ENCODE measurements around the gene PMVK. TPM values are rescaled to one million over a fixed set of nuclear protein-coding genes. Genes with fewer than 3 reads are reported as not detected.

Gene PMVK
- total and polyA plus RNA-seq, 7 donors, result 17.0 to 35.6 (median 24.1) TPM

GRCh38 chr1:154956544-154956941 is 20.0 kb upstream of the PMVK start:
- peaks cover 0 to 19% of the 10 kb centered on the region in 2 donors for H3K36me3 ChIP-seq (ENCODE audit: insufficient read depth in 1 of 2, low read depth in 1 of 2)
- DNase-seq (peak; percentile 57 to 70), ATAC-seq (peak; percentile 45 to 53 (median 48))
- peak overlapping the region; percentile 71 for H3K4me3 ChIP-seq
- peak overlapping the region; percentile 88 for H3K27ac ChIP-seq
- peaks cover 55% of the 10 kb centered on the region for H3K4me1 ChIP-seq
- H3K9me3 ChIP-seq, result no peaks in the 10 kb centered on the region
- intact Hi-C loops (cut with DNase I), result loop anchor here in 1 of 2 donors (1.0 kb wide), 1 partner anchor 43 kb away; no protein-coding TSS in a partner anchor
- 3% methylated on average over 6 of the region's 6 CpGs for WGBS, 3 donors
- TF ChIP-seq CTCF (IDR thresholded peaks at IDR 0.05), result no peak
- no peaks in the 10 kb centered on the region for H3K27me3 ChIP-seq (ENCODE audit: insufficient read depth in 3 of 3, low read length in 2 of 3)

GRCh38 chr1:154955718-154956543 is 19.4 kb upstream of the PMVK start, which contains the start of gene PBXIP1:
Gene PBXIP1 (minus strand): TSS chr1:154956099. CDS start chr1:154953721, 2,378 bp downstream.
- peaks cover 54% of the 10 kb centered on the region for H3K4me1 ChIP-seq
- intact Hi-C loops (cut with DNase I), result loop anchor here in 1 of 2 donors (1.0 kb wide), 1 partner anchor 43 kb away; no protein-coding TSS in a partner anchor
- no peak for TF ChIP-seq CTCF (IDR thresholded peaks at IDR 0.05)

GRCh38 chr1:154955039-154955717 is 18.7 kb upstream of the PMVK start:
- TF ChIP-seq CTCF (IDR thresholded peaks at IDR 0.05), result no peak
- intact Hi-C loops (cut with DNase I), result no loop called here
- no peaks in the 10 kb centered on the region for H3K27me3 ChIP-seq (ENCODE audit: insufficient read depth in 3 of 3, low read length in 2 of 3)
- ATAC-seq, result peak; percentile 18 to 59 (median 38)
- H3K9me3 ChIP-seq, result no peaks in the 10 kb centered on the region
- DNase-seq, result peak in 1 of 2 donors; percentile 71
- peaks cover 0 to 33% of the 10 kb centered on the region in 2 donors for H3K36me3 ChIP-seq (ENCODE audit: insufficient read depth in 1 of 2, low read depth in 1 of 2)
- H3K4me1 ChIP-seq, result peaks cover 47% of the 10 kb centered on the region
- peak overlapping the region; percentile 88 for H3K27ac ChIP-seq
- peak overlapping the region; percentile 71 for H3K4me3 ChIP-seq
- 0 to 15% (median 12%) methylated on average over 4 of the region's 4 CpGs for WGBS, 3 donors

More at GRCh38 chr1:154955718-154956543, 19.4 kb upstream of the PMVK start, which contains the start of gene PBXIP1:
- Histone ChIP-seq H3K4me3 (peak within 1 kb of the TSS; percentile 71), H3K27ac (peak within 1 kb of the TSS; percentile 88), H3K36me3 (ENCODE audit: insufficient read depth in 1 of 2, low read depth in 1 of 2) (peaks cover 0 to 25% of the 10 kb centered on the region in 2 donors), H3K27me3 (ENCODE audit: insufficient read depth in 3 of 3, low read length in 2 of 3) (no peaks in the 10 kb centered on the region), H3K9me3 (no peaks in the 10 kb centered on the region)
- DNase-seq, result peak; percentile 54 to 75
- peak; percentile 87 to 91 (median 88) for ATAC-seq
- 0 to 1% (median 1%) methylated on average over 18 of the region's 18 CpGs for WGBS, 3 donors

- no peak for TF ChIP-seq CTCF (IDR thresholded peaks at IDR 0.05)
- Histone ChIP-seq H3K27me3 (ENCODE audit: insufficient read depth in 3 of 3, low read length in 2 of 3) (no peaks in the 10 kb centered on the region), H3K9me3 (no peaks in the 10 kb centered on the region), H3K4me1 (peaks cover 47% of the 10 kb centered on the region), H3K27ac (peak overlapping the region; percentile 88), H3K36me3 (ENCODE audit: insufficient read depth in 1 of 2, low read depth in 1 of 2) (peaks cover 0 to 36% of the 10 kb centered on the region in 2 donors), H3K4me3 (peak overlapping the region; percentile 71)
- intact Hi-C loops (cut with DNase I), result loop anchor here in 1 of 2 donors (5.0 kb wide), 1 partner anchor 108 kb away; the partner anchor contains the start of gene EFNA4
- no peak for ATAC-seq
- no peak for DNase-seq
- WGBS, 3 donors, result 50 to 56% (median 53%) methylated on average over 3 of the region's 3 CpGs
These were observed 18.0 kb upstream of the PMVK start for GRCh38 chr1:154954541-154954940.

All from psoas muscle (tissue), 8 donors.